Mucosa of rectum (tissue), 2 donors: Measurements from ENCODE around the gene CRTAC1.

ENCODE experiments used
- H3K27ac ChIP-seq, 2 donors: one replicate each; pipeline ENCODE4 v1.7.0; 2013; ENCODE audit warnings: inconsistent platforms in 2 of 2, low read depth in 2 of 2, low read length in 2 of 2
- H3K27me3 ChIP-seq, 2 donors: one replicate each; pipeline ENCODE4 v1.7.0; 2013; ENCODE audit warnings: low read length in 2 of 2; ENCODE audit not compliant: control insufficient read depth in 2 of 2, insufficient read depth in 2 of 2
- H3K36me3 ChIP-seq, 2 donors: one replicate each; pipeline ENCODE4 v1.7.0; 2013; ENCODE audit warnings: low read length in 2 of 2; ENCODE audit not compliant: control insufficient read depth in 2 of 2, insufficient read depth in 2 of 2
- H3K4me1 ChIP-seq, 2 donors: one replicate each; pipeline ENCODE4 v1.7.0; 2013; ENCODE audit warnings: low read length in 2 of 2, mild to moderate bottlenecking in 1 of 2; ENCODE audit not compliant: control insufficient read depth in 2 of 2, insufficient read depth in 2 of 2
- H3K4me3 ChIP-seq, 2 donors: one replicate each; pipeline ENCODE4 v1.7.0; 2013; ENCODE audit warnings: low read length in 2 of 2
- H3K9ac ChIP-seq, 2 donors: one replicate each; pipeline ENCODE4 v1.7.0; 2013; ENCODE audit warnings: low read length in 2 of 2, low read depth in 1 of 2, mild to moderate bottlenecking in 1 of 2
- H3K9me3 ChIP-seq, 2 donors: one replicate each; pipeline ENCODE4 v1.7.0; 2013; ENCODE audit warnings: low read length in 2 of 2; ENCODE audit not compliant: control insufficient read depth in 2 of 2
- donor health status: healthy.
- donor health status: Normal muscosa, but diverticular disease.

The CRTAC1 gene

DNA sequence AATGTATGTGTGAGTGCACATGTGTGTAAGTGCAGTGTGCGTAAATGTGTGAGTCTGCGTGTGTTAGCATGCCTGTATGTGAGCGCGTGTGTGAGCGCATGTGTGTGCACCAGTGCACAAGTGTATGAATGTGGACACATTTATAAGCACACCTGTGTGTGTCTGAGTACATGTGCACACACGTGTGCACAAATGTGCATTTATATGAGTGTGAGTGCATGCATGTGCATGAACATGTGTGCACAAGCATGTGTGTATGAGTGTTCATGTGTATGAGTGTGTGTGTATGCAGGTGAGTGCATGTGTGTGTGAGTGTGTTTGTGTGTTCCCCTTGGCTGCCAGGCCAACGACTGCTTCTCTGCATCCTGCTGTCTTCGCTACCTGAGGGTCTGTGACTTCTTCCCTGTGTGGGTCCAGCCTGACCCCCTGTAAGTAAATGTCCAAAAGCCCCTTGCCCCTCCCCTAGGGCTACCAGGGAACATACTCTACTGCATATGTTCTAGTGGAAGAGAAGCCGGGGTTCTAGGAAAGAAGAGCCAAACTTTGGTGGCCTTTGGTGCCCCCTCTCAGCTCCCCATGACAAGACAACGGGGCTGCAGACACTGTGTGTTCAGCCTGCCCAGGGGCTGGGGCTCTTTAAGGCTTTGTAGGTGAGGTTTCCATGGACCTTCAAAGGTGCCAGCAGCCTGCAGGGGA lies 163.7 kb downstream of the CRTAC1 start:
- no peak overlapping the region for H3K9ac ChIP-seq
- no peak overlapping the region for H3K27ac ChIP-seq
- no peaks in the 10 kb centered on the region for H3K9me3 ChIP-seq
- H3K4me3 ChIP-seq = no peak overlapping the region
- H3K4me1 ChIP-seq = peaks cover 2 to 6% of the 10 kb centered on the region in 2 donors
- H3K27me3 ChIP-seq = peaks cover 2 to 3% of the 10 kb centered on the region in 2 donors
- no peaks in the 10 kb centered on the region for H3K36me3 ChIP-seq

DNA sequence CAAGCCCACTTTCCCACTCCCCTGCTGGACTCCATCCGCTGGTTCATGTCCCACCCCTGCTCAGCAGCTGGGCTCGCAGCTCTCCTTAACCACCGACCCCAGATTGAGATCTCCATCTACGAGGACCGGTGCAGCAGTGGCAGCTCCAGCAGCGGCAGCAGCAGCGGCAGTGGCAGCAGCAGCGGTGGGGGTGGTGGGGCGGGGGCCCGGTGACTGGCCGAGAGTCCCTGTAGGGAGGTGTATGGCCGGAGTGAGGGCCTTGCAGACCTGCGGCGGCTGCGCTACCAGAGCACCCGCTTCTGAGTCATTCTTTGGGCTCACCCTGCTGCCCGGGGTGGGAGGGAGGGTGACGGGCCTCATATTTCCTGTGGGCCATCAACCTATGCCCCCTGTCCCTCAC lies 164.9 kb downstream of the CRTAC1 start:
- H3K36me3 ChIP-seq = no peaks in the 10 kb centered on the region
- H3K4me1 ChIP-seq = peaks cover 2 to 6% of the 10 kb centered on the region in 2 donors
- no peak overlapping the region for H3K27ac ChIP-seq
- no peak overlapping the region for H3K9ac ChIP-seq
- peaks cover 2 to 3% of the 10 kb centered on the region in 2 donors for H3K27me3 ChIP-seq
- H3K4me3 ChIP-seq = no peak overlapping the region
- no peaks in the 10 kb centered on the region for H3K9me3 ChIP-seq

- Histone ChIP-seq H3K9me3 (no peaks in the 10 kb centered on the region), H3K27ac (no peak overlapping the region), H3K4me1 (no peaks in the 10 kb centered on the region), H3K4me3 (no peak overlapping the region), H3K36me3 (no peaks in the 10 kb centered on the region), H3K27me3 (peaks cover 0 to 2% of the 10 kb centered on the region in 2 donors), H3K9ac (no peak overlapping the region)
Observed at GRCh38 chr10:97863808-97864207, 166.6 kb downstream of the CRTAC1 start.

DNA sequence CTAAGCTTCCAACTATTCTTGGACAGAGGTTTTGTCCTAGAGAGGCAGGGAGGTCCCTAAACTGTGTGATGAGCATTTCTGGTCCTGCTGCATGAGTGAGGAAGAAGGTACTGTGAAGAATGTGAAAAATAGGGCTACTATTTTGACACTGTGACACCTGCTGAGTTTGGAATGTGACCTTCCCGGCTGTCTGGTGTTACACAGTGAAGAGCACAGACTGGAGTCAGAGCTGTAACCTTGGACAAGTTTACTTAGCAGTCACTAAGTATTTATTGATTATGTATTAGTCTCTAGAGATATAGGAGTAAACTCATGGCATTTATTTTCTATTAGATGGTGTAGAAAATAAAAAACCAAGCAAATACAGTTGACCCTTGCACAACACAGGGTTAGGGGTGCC lies 168.5 kb downstream of the CRTAC1 start:
- Histone ChIP-seq H3K9me3 (no peaks in the 10 kb centered on the region), H3K36me3 (no peaks in the 10 kb centered on the region), H3K27ac (no peak overlapping the region), H3K4me3 (no peak overlapping the region), H3K4me1 (no peaks in the 10 kb centered on the region), H3K9ac (no peak overlapping the region), H3K27me3 (peaks cover 0 to 2% of the 10 kb centered on the region in 2 donors)

GRCh38 chr10:97861097-97861750 lies 169.2 kb downstream of the CRTAC1 start:
- H3K9me3 ChIP-seq = no peaks in the 10 kb centered on the region
- H3K27ac ChIP-seq = no peak overlapping the region
- no peaks in the 10 kb centered on the region for H3K36me3 ChIP-seq
- no peak overlapping the region for H3K9ac ChIP-seq
- no peaks in the 10 kb centered on the region for H3K4me1 ChIP-seq
- no peak overlapping the region for H3K4me3 ChIP-seq
- H3K27me3 ChIP-seq = peaks cover 0 to 2% of the 10 kb centered on the region in 2 donors

DNA sequence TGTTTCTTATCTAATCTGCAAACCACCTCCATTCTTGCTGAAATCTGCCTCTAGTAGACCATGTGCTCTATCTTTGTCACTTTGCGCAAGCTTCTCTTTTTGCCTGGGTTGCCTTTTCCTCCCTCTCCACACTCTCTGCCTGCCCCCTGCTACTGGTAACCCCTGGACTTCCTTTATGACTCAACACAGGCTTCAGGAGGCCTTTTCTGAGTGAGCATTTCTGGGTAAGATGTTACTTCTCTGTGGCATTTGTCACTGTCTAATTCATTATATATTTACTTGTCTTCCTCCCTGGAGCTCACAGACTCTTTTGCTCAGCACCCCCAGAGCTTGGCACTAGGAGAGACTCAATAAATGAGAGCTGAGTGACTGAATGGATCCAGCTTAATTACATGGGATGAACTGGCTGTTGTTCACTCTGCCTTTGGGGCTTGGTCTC lies 172.4 kb downstream of the CRTAC1 start:
- Histone ChIP-seq H3K9me3 (no peaks in the 10 kb centered on the region), H3K27me3 (no peaks in the 10 kb centered on the region), H3K4me3 (no peak overlapping the region), H3K36me3 (no peaks in the 10 kb centered on the region), H3K27ac (no peak overlapping the region), H3K4me1 (peaks cover 0 to 2% of the 10 kb centered on the region in 2 donors), H3K9ac (no peak overlapping the region)

GRCh38 chr10:97854743-97855142 lies 175.7 kb downstream of the CRTAC1 start:
- Histone ChIP-seq H3K4me3 (no peak overlapping the region), H3K27me3 (peaks cover 11 to 15% of the 10 kb centered on the region in 2 donors), H3K27ac (no peak overlapping the region), H3K36me3 (no peaks in the 10 kb centered on the region), H3K9ac (no peak overlapping the region), H3K9me3 (no peaks in the 10 kb centered on the region), H3K4me1 (peaks cover 4% of the 10 kb centered on the region in 2 donors)

DNA sequence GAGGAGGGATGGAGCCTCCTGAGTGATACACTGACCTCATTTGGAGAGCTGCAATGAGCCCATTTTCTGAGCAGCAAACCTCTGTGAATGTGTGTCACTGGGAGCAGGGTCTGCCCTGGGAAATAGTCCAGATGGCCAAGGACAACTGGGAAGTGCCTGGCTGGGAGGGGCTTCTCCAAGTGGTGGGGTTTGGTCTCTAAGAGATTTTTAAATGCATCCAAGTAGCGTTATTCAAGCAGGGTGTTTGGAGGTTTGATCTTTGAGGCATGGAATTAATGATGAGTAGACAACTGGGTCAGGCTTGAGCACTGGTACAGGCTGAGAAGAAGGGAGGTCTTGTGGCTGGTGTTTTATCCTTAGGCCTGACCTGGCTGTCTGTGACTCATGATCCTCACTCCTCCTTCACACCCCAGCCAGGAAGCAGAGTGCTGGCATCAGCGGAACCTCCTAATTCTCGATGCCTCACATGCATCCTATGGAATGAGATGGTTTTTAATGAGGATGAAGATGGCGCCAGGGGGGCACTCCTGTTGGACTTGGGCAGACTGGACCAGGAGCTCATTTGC lies 177.5 kb downstream of the CRTAC1 start:
- H3K4me3 ChIP-seq = no peak overlapping the region
- H3K4me1 ChIP-seq = peaks cover 4% of the 10 kb centered on the region in 2 donors
- H3K27me3 ChIP-seq = peaks cover 11 to 15% of the 10 kb centered on the region in 2 donors
- H3K9ac ChIP-seq = no peak overlapping the region
- H3K36me3 ChIP-seq = no peaks in the 10 kb centered on the region
- no peak overlapping the region for H3K27ac ChIP-seq
- H3K9me3 ChIP-seq = no peaks in the 10 kb centered on the region

DNA sequence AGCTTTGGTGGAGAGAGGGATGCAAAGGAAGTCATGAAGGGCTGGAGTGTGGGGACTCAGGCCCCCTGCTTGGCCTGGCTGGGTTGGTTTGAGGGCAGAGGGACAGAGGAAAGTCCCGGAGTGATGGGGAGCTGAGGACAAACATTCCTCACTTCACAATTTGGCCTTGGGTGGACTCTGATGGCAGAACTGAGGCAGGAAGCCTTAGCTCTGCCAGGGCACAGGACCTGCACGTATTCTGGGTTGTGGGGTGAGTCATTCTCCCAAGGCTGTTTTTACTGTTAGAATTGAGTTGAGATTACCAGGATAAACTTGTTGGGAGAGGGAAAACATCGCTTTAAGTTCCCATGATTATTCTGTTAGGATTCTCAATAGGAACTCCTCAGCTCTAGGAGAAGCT lies 178.1 kb downstream of the CRTAC1 start:
- H3K4me3 ChIP-seq = no peak overlapping the region
- peaks cover 4% of the 10 kb centered on the region in 2 donors for H3K4me1 ChIP-seq
- no peaks in the 10 kb centered on the region for H3K36me3 ChIP-seq
- peaks cover 11 to 15% of the 10 kb centered on the region in 2 donors for H3K27me3 ChIP-seq
- no peak overlapping the region for H3K27ac ChIP-seq
- no peaks in the 10 kb centered on the region for H3K9me3 ChIP-seq
- H3K9ac ChIP-seq = no peak overlapping the region

DNA sequence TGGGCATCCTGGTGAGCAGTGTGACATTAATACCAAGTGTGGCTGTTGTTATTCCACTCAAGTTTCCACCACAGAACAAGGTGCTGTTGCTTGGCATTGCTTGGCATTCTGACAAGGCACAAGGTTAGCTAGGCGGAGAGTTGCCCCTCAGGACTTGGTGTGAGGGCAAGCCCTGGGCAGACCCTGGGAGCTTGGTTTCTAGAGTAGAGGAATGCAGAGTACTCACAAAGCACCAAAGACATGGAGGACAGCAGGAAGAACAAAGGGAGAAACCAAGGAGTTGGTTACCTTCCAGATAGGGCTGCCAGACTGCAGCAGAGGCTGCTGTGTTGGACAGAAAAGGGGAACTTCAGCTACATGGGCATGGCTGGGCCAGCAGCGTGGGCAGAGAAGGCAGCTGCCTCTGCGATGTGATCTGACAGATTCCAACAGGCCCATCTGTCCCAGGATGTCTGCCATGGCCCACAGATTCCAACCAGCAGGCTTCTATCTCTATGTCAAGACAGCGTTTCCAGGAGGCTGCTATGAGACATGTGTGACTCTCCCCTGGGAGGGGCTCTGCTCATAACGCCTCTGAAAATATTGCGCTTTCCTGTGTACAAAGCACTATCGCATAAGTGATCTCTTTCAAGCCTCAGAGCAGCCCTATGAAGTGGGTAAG lies 178.9 kb downstream of the CRTAC1 start:
- H3K27me3 ChIP-seq = peaks cover 11 to 15% of the 10 kb centered on the region in 2 donors
- no peaks in the 10 kb centered on the region for H3K36me3 ChIP-seq
- no peaks in the 10 kb centered on the region for H3K9me3 ChIP-seq
- H3K9ac ChIP-seq = no peak overlapping the region
- H3K4me3 ChIP-seq = no peak overlapping the region
- H3K27ac ChIP-seq = no peak overlapping the region
- H3K4me1 ChIP-seq = peaks cover 4% of the 10 kb centered on the region in 2 donors
